Measurements from ENCODE around the gene CAPN9. TPM values are rescaled to one million over a fixed set of nuclear protein-coding genes. Genes with fewer than 3 reads are reported as not detected.

CAPN9 gene
- total and polyA plus RNA-seq, 7 donors, result 0.55 to 83.2 (median 30.6) TPM; not detected in 3

DNA sequence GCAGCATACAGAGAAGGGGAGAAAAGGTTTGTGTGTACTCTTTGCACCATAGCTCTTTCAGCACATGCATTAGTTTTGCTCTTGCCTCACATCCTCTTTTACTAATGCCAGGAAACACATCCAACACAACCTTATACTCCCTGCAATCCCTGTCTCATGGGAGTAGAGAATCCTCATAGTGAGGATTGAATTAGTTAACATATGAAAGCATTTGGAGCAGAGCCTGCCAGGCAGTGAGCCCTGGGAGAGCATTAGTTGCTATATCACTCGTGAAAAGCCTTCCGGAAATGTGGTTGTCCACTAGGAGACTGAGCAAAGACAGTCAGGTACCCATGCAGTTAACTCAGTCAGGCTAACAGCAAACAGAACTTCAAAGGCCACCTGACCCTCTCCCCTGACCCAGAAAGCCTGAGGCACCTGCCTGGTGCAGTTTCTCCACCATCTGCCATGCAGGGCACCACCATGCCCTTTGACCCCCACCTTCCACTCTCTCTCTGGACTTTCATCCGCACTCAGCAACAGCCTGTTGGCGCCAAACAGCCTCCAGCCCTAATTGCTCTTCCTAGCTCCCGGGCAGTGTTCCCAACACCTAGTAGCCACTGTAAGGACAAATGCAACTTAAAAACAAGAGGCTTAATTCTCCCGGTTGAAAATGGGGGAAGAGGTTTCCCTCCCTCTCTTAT is 18.3 kb upstream of the CAPN9 start:
- TF ChIP-seq POLR2A (IDR thresholded peaks at IDR 0.05), result no peak
- TF ChIP-seq POLR2AphosphoS5 (IDR thresholded peaks at IDR 0.05), result no peak
- no peak for TF ChIP-seq EP300 (IDR thresholded peaks at IDR 0.05)
- TF ChIP-seq, protein P1, sequence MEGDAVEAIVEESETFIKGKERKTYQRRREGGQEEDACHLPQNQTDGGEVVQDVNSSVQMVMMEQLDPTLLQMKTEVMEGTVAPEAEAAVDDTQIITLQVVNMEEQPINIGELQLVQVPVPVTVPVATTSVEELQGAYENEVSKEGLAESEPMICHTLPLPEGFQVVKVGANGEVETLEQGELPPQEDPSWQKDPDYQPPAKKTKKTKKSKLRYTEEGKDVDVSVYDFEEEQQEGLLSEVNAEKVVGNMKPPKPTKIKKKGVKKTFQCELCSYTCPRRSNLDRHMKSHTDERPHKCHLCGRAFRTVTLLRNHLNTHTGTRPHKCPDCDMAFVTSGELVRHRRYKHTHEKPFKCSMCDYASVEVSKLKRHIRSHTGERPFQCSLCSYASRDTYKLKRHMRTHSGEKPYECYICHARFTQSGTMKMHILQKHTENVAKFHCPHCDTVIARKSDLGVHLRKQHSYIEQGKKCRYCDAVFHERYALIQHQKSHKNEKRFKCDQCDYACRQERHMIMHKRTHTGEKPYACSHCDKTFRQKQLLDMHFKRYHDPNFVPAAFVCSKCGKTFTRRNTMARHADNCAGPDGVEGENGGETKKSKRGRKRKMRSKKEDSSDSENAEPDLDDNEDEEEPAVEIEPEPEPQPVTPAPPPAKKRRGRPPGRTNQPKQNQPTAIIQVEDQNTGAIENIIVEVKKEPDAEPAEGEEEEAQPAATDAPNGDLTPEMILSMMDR (IDR thresholded peaks at IDR 0.05), result no peak
- 14 to 50% methylated on average over 6 of the region's 6 CpGs for WGBS, 2 donors
- DNase-seq, result no peak
- H3K36me3 ChIP-seq, result no peaks in the 10 kb centered on the region
- H3K27ac ChIP-seq, result no peak overlapping the region
- no peak overlapping the region for H3K4me3 ChIP-seq
- intact Hi-C loops (cut with DNase I), result no loop called here
- H3K4me1 ChIP-seq, result no peaks in the 10 kb centered on the region
- H3K9me3 ChIP-seq, result no peaks in the 10 kb centered on the region
- no peaks in the 10 kb centered on the region for H3K27me3 ChIP-seq

- WGBS, 2 donors, result 11 to 44% methylated on average over 5 of the region's 5 CpGs
- no peaks in the 10 kb centered on the region for H3K36me3 ChIP-seq
- no peak overlapping the region for H3K4me3 ChIP-seq
- no peaks in the 10 kb centered on the region for H3K4me1 ChIP-seq
- TF ChIP-seq POLR2A (IDR thresholded peaks at IDR 0.05) (no peak), POLR2AphosphoS5 (IDR thresholded peaks at IDR 0.05) (no peak), EP300 (IDR thresholded peaks at IDR 0.05) (no peak)
- TF ChIP-seq, protein P1 (IDR thresholded peaks at IDR 0.05), result no peak
- no peak overlapping the region for H3K27ac ChIP-seq
- DNase-seq, result no peak
- H3K27me3 ChIP-seq, result no peaks in the 10 kb centered on the region
- intact Hi-C loops (cut with DNase I), result no loop called here
- H3K9me3 ChIP-seq, result no peaks in the 10 kb centered on the region
These were observed 16.2 kb upstream of the CAPN9 start for GRCh38 chr1:230730977-230731376.

GRCh38 chr1:230735447-230735846 is 11.7 kb upstream of the CAPN9 start:
- H3K27me3 ChIP-seq, result no peaks in the 10 kb centered on the region
- 20 to 45% methylated on average over 2 of the region's 2 CpGs for whole genome bisulfite sequencing, 2 donors
- no peak overlapping the region for H3K27ac ChIP-seq
- H3K9me3 ChIP-seq, result no peaks in the 10 kb centered on the region
- no peaks in the 10 kb centered on the region for H3K4me1 ChIP-seq
- DNase-seq, result no peak
- TF ChIP-seq POLR2A (IDR thresholded peaks at IDR 0.05) (no peak), POLR2AphosphoS5 (IDR thresholded peaks at IDR 0.05) (no peak), EP300 (IDR thresholded peaks at IDR 0.05) (no peak)
- TF ChIP-seq, protein P1 (IDR thresholded peaks at IDR 0.05), result no peak
- intact Hi-C loops (cut with DNase I), result no loop called here
- H3K36me3 ChIP-seq, result no peaks in the 10 kb centered on the region
- H3K4me3 ChIP-seq, result no peak overlapping the region

DNA sequence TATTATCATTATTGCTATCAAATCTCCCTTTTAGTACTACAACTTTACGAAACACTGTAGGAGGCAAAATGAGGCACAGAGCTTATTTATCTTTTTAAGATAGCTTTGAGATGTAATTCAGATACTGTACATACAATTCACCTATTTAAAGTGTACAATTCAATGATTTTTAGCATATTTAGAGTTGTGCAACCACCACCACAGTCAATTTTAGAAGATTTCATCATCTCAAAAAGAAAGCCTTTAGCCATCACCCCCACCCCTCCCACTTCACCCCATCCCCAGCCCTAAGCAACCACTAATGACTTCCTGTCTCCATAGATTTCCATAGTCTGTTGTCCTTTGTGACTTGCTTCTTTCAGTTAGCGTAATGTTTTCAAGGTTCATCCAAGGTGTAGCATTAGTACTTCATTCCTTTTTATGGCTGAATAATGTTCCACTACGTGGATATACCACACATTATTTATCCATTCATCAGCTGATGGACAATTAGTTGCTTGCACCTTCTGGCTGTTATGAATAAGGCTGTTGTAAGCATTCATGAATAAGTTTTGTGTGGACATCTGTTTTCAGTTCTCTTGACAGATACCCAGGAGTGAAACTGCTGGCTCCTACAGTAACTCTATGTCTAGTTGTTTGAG is 9.4 kb upstream of the CAPN9 start:
- TF ChIP-seq, protein P1 (IDR thresholded peaks at IDR 0.05), result no peak
- TF ChIP-seq POLR2A (IDR thresholded peaks at IDR 0.05) (no peak), EP300 (IDR thresholded peaks at IDR 0.05) (no peak), POLR2AphosphoS5 (IDR thresholded peaks at IDR 0.05) (no peak)
- Histone ChIP-seq H3K4me3 (no peak overlapping the region), H3K4me1 (no peaks in the 10 kb centered on the region), H3K27ac (no peak overlapping the region), H3K36me3 (no peaks in the 10 kb centered on the region), H3K9me3 (no peaks in the 10 kb centered on the region), H3K27me3 (no peaks in the 10 kb centered on the region)
- intact Hi-C loops (cut with DNase I), result no loop called here
- WGBS, 2 donors, result 95% methylated on average over 3 of the region's 3 CpGs
- DNase-seq, result no peak
